HepG2 (cell line): ENCODE data around the gene FASTKD3. TPM values are rescaled to one million over a fixed set of nuclear protein-coding genes. Genes with fewer than 3 reads are reported as not detected.

ENCODE experiments used
- AKNA ChIP-seq: sonication (generic); formaldehyde crosslinking; IDR thresholded peaks from 2 replicates; pipeline ENCODE4 v1.4.0; 2020; ENCODE audit warnings: missing genetic modification reagents, borderline replicate concordance
- BRCA1 ChIP-seq: sonication (generic); formaldehyde crosslinking; IDR thresholded peaks from 2 replicates; pipeline ENCODE4 v1.4.0; 2020; ENCODE audit warnings: missing genetic modification reagents
- DNMT1 ChIP-seq: sonication (generic); formaldehyde crosslinking; IDR thresholded peaks from 2 replicates; pipeline ENCODE4 v1.5.1; 2020; ENCODE audit warnings: mild to moderate bottlenecking, missing genetic modification reagents
- FOXO4 ChIP-seq: sonication (generic); formaldehyde crosslinking; conservative IDR thresholded peaks from 2 replicates; pipeline ENCODE4 v1.8.1; 2023; ENCODE audit warnings: missing genetic modification reagents
- GATAD2A ChIP-seq: IDR thresholded peaks from 2 replicates; pipeline ENCODE4 v1.6.1; 2016
- HES4 ChIP-seq: sonication (generic); formaldehyde crosslinking; IDR thresholded peaks from 2 replicates; pipeline ENCODE4 v1.9.0; 2021; ENCODE audit warnings: mild to moderate bottlenecking, missing genetic modification reagents, borderline replicate concordance
- KIAA2018 ChIP-seq: sonication (generic); formaldehyde crosslinking; IDR thresholded peaks from 2 replicates; pipeline ENCODE4 v1.5.0; 2020; ENCODE audit warnings: mild to moderate bottlenecking, missing genetic modification reagents, borderline replicate concordance
- KLF12 ChIP-seq: sonication (generic); formaldehyde crosslinking; IDR thresholded peaks from 2 replicates; pipeline ENCODE4 v1.4.0; 2020; ENCODE audit warnings: missing genetic modification reagents, borderline replicate concordance
- MAFF ChIP-seq: IDR thresholded peaks from 2 replicates; pipeline ENCODE4 v1.6.1; 2011; ENCODE audit warnings: low read depth, low read length, improper control_type of control experiment
- MXD4 ChIP-seq: IDR thresholded peaks from 2 replicates; pipeline ENCODE4 v1.6.1; 2016; ENCODE audit warnings: mild to moderate bottlenecking, missing biosample characterization, missing genetic modification reagents
- PHF8 ChIP-seq: sonication (generic); formaldehyde crosslinking; IDR thresholded peaks from 2 replicates; pipeline ENCODE4 v1.5.0; 2020; ENCODE audit warnings: missing genetic modification reagents
- TOPORS ChIP-seq: sonication (generic); formaldehyde crosslinking; IDR thresholded peaks from 2 replicates; pipeline ENCODE4 v1.8.0; 2023; ENCODE audit warnings: mild to moderate bottlenecking, missing genetic modification reagents
- ZNF235 ChIP-seq: sonication (generic); formaldehyde crosslinking; IDR thresholded peaks from 2 replicates; pipeline ENCODE4 v1.8.1; 2023; ENCODE audit warnings: mild to moderate bottlenecking, missing genetic modification reagents, borderline replicate concordance
- ZNF7 ChIP-seq: IDR thresholded peaks from 2 replicates; pipeline ENCODE4 v1.6.1; 2016; ENCODE audit warnings: missing biosample characterization, missing genetic modification reagents
- ZNF850 ChIP-seq: sonication (generic); formaldehyde crosslinking; conservative IDR thresholded peaks from 2 replicates; pipeline ENCODE4 v1.9.0; 2021; ENCODE audit warnings: mild to moderate bottlenecking, missing genetic modification reagents
- polyA plus RNA-seq, 8 experiments: library from polyadenylated mRNA; depleted of rRNA in 3 of 8; stranded (reverse) in 7 of 8; unstranded in 1 of 8; fragments of >200 nt; fragmentation: Illumina TruSeq in 4 of 8; extraction: Trizol in 4 of 8; gene quantifications; 2 replicates each; pipeline versions ENCODE4 v1.2.1 to v1.2.3, GENCODE V29; 2011 to 2016; ENCODE audit warnings: low read depth in 4 of 8, missing spikeins in 1 of 8, mixed read lengths in 1 of 8; ENCODE audit not compliant: insufficient read depth in 1 of 8
- total RNA-seq, 5 experiments: library from RNA; depleted of rRNA; stranded (reverse); fragments of >200 nt; fragmentation: Illumina TruSeq; extraction: Trizol; gene quantifications; 2 replicates each; pipeline ENCODE4 v1.2.3, GENCODE V29; 2016; ENCODE audit warnings: low read depth in 1 of 5

FASTKD3 gene
- total and polyA plus RNA-seq, 2 of the 13 experiments (the other 11 are each of a cell fraction or from before 2014, with no cell fraction given), result 6.9 to 17.8 TPM

- TF ChIP-seq PHF8 (CRISPR knock-in tag), result peak; percentile 81
- no peak for TF ChIP-seq ZNF850 (CRISPR knock-in tag)
- TF ChIP-seq KLF12 (CRISPR knock-in tag), result no peak
- TF ChIP-seq ZNF7 (CRISPR knock-in tag), result no peak
- TF ChIP-seq DNMT1 (CRISPR knock-in tag), result no peak
- TF ChIP-seq ZNF235 (CRISPR knock-in tag), result 0 out of 2 replicates have a peak, but pooled peaks have one; percentile 49
- no peak for TF ChIP-seq BRCA1
- TF ChIP-seq KIAA2018, result peak; percentile 60; the same call in 1 of the 2 replicates
- TF ChIP-seq MAFF, result no peak
- 0 out of 2 replicates have a peak, but pooled peaks have one; percentile 19 for TF ChIP-seq HES4
- TF ChIP-seq AKNA, result no peak
- TF ChIP-seq MXD4 (CRISPR knock-in tag), result peak; percentile 43; the same call in 1 of the 2 replicates
- TF ChIP-seq FOXO4 (CRISPR knock-in tag), result no peak
- 0 out of 2 replicates have a peak, but pooled peaks have one; percentile 63 for TF ChIP-seq TOPORS
- peak; percentile 47 for TF ChIP-seq GATAD2A (CRISPR knock-in tag)
Measured at GRCh38 chr5:7868773-7869473, at the start of gene FASTKD3, which contains the start of gene MTRR (continued).
